ENCODE measurements around the gene FZD2. TPM values are rescaled to one million over a fixed set of nuclear protein-coding genes. Genes with fewer than 3 reads are reported as not detected.

The FZD2 gene
- total and polyA plus RNA-seq, 9 of the 15 experiments (the other 6 are each of a cell fraction or from before 2014, with no cell fraction given), result 0.03 to 4.5 (median 1.1) TPM; not detected in 1

DNA sequence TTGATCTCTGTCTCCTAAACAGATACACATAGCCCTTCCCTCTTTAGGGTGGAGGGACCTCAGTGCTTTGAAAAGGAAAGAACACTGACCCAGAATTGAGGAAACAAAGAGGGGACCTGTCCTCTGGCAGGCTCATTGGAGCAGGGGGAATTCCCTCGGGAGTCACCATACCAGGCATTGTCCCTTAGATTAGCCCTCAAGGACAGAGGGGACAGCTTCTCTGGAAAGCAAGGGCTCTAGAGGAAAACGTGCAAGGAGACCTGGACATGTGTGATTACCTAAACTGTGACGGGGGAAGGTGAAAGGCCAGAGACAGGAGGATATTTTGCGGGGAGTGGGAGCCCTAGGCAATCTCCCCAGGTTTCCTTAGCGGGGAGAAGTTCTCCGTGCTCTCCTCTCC lies 7.6 kb upstream of the FZD2 start:
- intact Hi-C loops (cut with micrococcal nuclease), result no loop called here
- Histone ChIP-seq H3K9ac (ENCODE audit: insufficient read depth in 1 of 2, low read depth in 2 of 2, low read length in 2 of 2) (no peak overlapping the region; a peak in 1 of 4 replicates), H3K4me3 (no peak overlapping the region), H3K4me1 (replicated peaks in 1 of 2; ENCODE audit: control insufficient read depth in 2 of 2, insufficient read depth in 2 of 2, low read length in 2 of 2) (peaks cover 4 to 18% of the 10 kb centered on the region in 2 experiments; a peak in 4 of 5 replicates), H4K20me1 (replicated peaks; ENCODE audit: control insufficient read depth, insufficient read depth, low read length) (no peaks in the 10 kb centered on the region), H3K9me3 (replicated peaks; ENCODE audit: control insufficient read depth, insufficient read depth, low read depth, low read length) (no peaks in the 10 kb centered on the region), H3K27ac (ENCODE audit: extremely low read depth, low read depth, low read length) (no peak overlapping the region), H3K36me3 (ENCODE audit: control insufficient read depth, insufficient read depth, low read length) (no peaks in the 10 kb centered on the region), H3K9me1 (ENCODE audit: control insufficient read depth, insufficient read depth, low read length) (peaks cover 3% of the 10 kb centered on the region), H3K79me2 (ENCODE audit: control insufficient read depth, insufficient read depth, low read length) (no peaks in the 10 kb centered on the region), H2AFZ (ENCODE audit: low read depth, low read length) (peak overlapping the region; percentile 23; the same call in 1 of the 2 replicates), H3K4me2 (ENCODE audit: insufficient read depth, low read length) (peak overlapping the region; percentile 16; the same call in 1 of the 2 replicates), H3K27me3 (ENCODE audit: control insufficient read depth in 2 of 2, insufficient read depth in 2 of 2, low read length in 2 of 2) (no peaks in the 10 kb centered on the region; a peak in 1 of 5 replicates)
- no peak for ATAC-seq
- FAIRE-seq, result no peak
- no TSS peak for BruUV-seq (replicated peaks)
- ChIA-PET CTCF (ENCODE audit: low intra/inter-chr PET ratio) (no interaction called here), POLR2A (interaction anchor here (0.6 to 0.8 kb wide), 2 partner anchors 9 to 26 kb away, joined by 3 to 7 read pairs; no protein-coding TSS in a partner anchor)
- whole genome bisulfite sequencing (ENCODE audit: insufficient coverage, low coverage, missing lambda C conversion rate), result 10% methylated on average over 6 of the region's 6 CpGs
- no peak for DNase-seq (ENCODE audit: extremely low read depth in 1 of 4, low spot score in 3 of 4)
- in situ Hi-C loops (cut with MboI), result no loop called here
- peak in 1 of 2 experiments; percentile 48; a peak in 2 of 4 replicates for TF ChIP-seq NRF1 (conservative IDR thresholded peaks at IDR 0.05 in 1 of 2, IDR thresholded peaks at IDR 0.05 in 1 of 2)
- TF ChIP-seq SLC30A9 (CRISPR knock-in tag; IDR thresholded peaks at IDR 0.05), result no peak

DNA sequence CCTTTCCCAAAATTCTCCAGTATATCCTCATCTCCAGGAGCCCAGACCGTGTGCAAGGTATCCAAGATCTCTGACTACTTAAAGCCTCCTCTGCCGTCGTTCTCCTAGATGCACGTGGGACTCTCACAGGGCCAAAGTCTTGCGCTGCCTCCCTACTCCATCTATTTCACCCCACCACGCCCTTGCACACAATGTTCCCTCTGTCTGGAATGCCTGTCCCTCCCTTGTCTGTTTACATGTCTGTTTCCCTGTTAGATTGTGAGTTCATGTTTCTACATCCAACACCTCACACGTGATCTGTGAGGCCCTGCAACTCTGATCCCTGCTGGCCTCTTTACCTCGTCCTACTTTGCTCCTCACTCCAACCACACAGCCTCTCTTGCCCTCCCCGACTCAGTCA lies 4.9 kb upstream of the FZD2 start:
- Histone ChIP-seq H3K79me2 (ENCODE audit: control insufficient read depth, insufficient read depth, low read length) (no peaks in the 10 kb centered on the region), H3K27me3 (ENCODE audit: control insufficient read depth in 2 of 2, insufficient read depth in 2 of 2, low read length in 2 of 2) (no peaks in the 10 kb centered on the region; a peak in 1 of 5 replicates), H3K9me3 (replicated peaks; ENCODE audit: control insufficient read depth, insufficient read depth, low read depth, low read length) (no peaks in the 10 kb centered on the region), H3K4me2 (ENCODE audit: insufficient read depth, low read length) (no peak overlapping the region), H3K9ac (ENCODE audit: insufficient read depth in 1 of 2, low read depth in 2 of 2, low read length in 2 of 2) (no peak overlapping the region; a peak in 1 of 4 replicates), H3K9me1 (ENCODE audit: control insufficient read depth, insufficient read depth, low read length) (no peaks in the 10 kb centered on the region), H3K4me3 (no peak overlapping the region), H3K36me3 (ENCODE audit: control insufficient read depth, insufficient read depth, low read length) (no peaks in the 10 kb centered on the region), H3K4me1 (replicated peaks in 1 of 2; ENCODE audit: control insufficient read depth in 2 of 2, insufficient read depth in 2 of 2, low read length in 2 of 2) (peaks cover 9 to 12% of the 10 kb centered on the region in 2 experiments), H4K20me1 (replicated peaks; ENCODE audit: control insufficient read depth, insufficient read depth, low read length) (no peaks in the 10 kb centered on the region), H3K27ac (ENCODE audit: extremely low read depth, low read depth, low read length) (no peak overlapping the region), H2AFZ (ENCODE audit: low read depth, low read length) (peak overlapping the region; percentile 27; the same call in 1 of the 2 replicates)
- DNase-seq (ENCODE audit: extremely low read depth in 1 of 4, low spot score in 3 of 4), result no peak
- CTCF ChIA-PET (ENCODE audit: low intra/inter-chr PET ratio), result no interaction called here
- FAIRE-seq, result no peak
- no peak for ATAC-seq
- WGBS (ENCODE audit: insufficient coverage, low coverage, missing lambda C conversion rate), result 19% methylated on average over 9 of the region's 9 CpGs
- intact Hi-C loops (cut with micrococcal nuclease), result no loop called here
- POLR2A ChIA-PET, result no interaction called here
- in situ Hi-C loops (cut with MboI), result no loop called here
- BruUV-seq (replicated peaks), result no TSS peak
- TF ChIP-seq L3MBTL2 (IDR thresholded peaks at IDR 0.05), result peak; percentile 60
- TF ChIP-seq, protein P1, sequence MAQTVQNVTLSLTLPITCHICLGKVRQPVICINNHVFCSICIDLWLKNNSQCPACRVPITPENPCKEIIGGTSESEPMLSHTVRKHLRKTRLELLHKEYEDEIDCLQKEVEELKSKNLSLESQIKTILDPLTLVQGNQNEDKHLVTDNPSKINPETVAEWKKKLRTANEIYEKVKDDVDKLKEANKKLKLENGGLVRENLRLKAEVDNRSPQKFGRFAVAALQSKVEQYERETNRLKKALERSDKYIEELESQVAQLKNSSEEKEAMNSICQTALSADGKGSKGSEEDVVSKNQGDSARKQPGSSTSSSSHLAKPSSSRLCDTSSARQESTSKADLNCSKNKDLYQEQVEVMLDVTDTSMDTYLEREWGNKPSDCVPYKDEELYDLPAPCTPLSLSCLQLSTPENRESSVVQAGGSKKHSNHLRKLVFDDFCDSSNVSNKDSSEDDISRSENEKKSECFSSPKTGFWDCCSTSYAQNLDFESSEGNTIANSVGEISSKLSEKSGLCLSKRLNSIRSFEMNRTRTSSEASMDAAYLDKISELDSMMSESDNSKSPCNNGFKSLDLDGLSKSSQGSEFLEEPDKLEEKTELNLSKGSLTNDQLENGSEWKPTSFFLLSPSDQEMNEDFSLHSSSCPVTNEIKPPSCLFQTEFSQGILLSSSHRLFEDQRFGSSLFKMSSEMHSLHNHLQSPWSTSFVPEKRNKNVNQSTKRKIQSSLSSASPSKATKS (CRISPR knock-in tag; IDR thresholded peaks at IDR 0.05), result no peak

Measured in K562 (cell line).